K562 (cell line): ENCODE results near the gene HPCAL1. TPM values are rescaled to one million over a fixed set of nuclear protein-coding genes. Genes with fewer than 3 reads are reported as not detected.

Experiments
- ATAC-seq: fragments of 200-7000 bp; cut with Tn5 transposase; 3 replicates; pipeline ENCODE4 v1.9.1; 2020; ENCODE audit warnings: moderate library complexity
- BruUV-seq: library from RNA; stranded (reverse); fragments of 400-500 nt; replicated peaks from 2 replicates; lab custom pipeline; 2021; lab: Mats Ljungman, UMichigan
- CTCF ChIA-PET: fragments of 300-600 bp; formaldehyde crosslinking; extraction: SDS; loops from one replicate; lab custom pipeline; 2021; ENCODE audit warnings: low intra/inter-chr PET ratio; lab: Yijun Ruan, JAX
- POLR2A ChIA-PET: fragments of 300-600, 350-650 bp; sonication (Branson Sonifier 250); formaldehyde crosslinking; extraction: SDS; loops from one replicate; lab custom pipeline; 2021; ENCODE audit warnings: antibody characterized with exemption, inconsistent platforms; lab: Yijun Ruan, JAX
- DNase-seq, 4 experiments: peaks; one replicate each; pipeline versions ENCODE4 v3.0.0 to v3.0.0-alpha.2; 2011 to 2018; ENCODE audit warnings: low spot score in 3 of 4, mixed read lengths in 3 of 4; ENCODE audit errors: extremely low read depth in 1 of 4
- FAIRE-seq: peaks from 2 replicates; lab custom pipeline; 2011; peaks lifted over from hg19 to GRCh38; lab: Jason Lieb, UNC
- H2AFZ ChIP-seq: 2 replicates; pipeline ENCODE4 v1.6.0; 2011; ENCODE audit warnings: low read depth, low read length, control low read depth, inconsistent platforms
- H3K27ac ChIP-seq: fragments of 200-600 bp; 3 replicates; pipeline ENCODE4 v1.8.0; 2011; ENCODE audit warnings: low read depth, mild to moderate bottlenecking, control low read depth, inconsistent platforms, low read length, moderate library complexity, mixed read lengths; ENCODE audit errors: extremely low read depth
- H3K27me3 ChIP-seq, 2 experiments: fragments of 300-600 bp in 1 of 2; 2 replicates in 1 of 2; 3 replicates in 1 of 2; pipeline versions ENCODE4 v1.6.0 to v1.8.0; 2011; ENCODE audit warnings: inconsistent platforms in 2 of 2, low read length in 2 of 2, mild to moderate bottlenecking in 1 of 2, mixed read lengths in 1 of 2, moderate library complexity in 1 of 2; ENCODE audit not compliant: control insufficient read depth in 2 of 2, insufficient read depth in 2 of 2
- H3K36me3 ChIP-seq: fragments of 300-600 bp; 3 replicates; pipeline ENCODE4 v1.8.0; 2011; ENCODE audit warnings: mild to moderate bottlenecking, low read length, inconsistent platforms; ENCODE audit not compliant: control insufficient read depth, insufficient read depth
- H3K4me1 ChIP-seq, 2 experiments: fragments of 200-600 bp in 1 of 2; replicated peaks in 1 of 2; 2 replicates in 1 of 2; 3 replicates in 1 of 2; pipeline versions ENCODE4 v1.5.1 to v1.8.0; 2011; ENCODE audit warnings: inconsistent platforms in 2 of 2, low read length in 2 of 2, mild to moderate bottlenecking in 1 of 2, mixed read lengths in 1 of 2, moderate library complexity in 1 of 2; ENCODE audit not compliant: control insufficient read depth in 2 of 2, insufficient read depth in 2 of 2
- H3K4me2 ChIP-seq: 2 replicates; pipeline ENCODE4 v1.6.1; 2011; ENCODE audit warnings: low read length, control low read depth, inconsistent platforms, mixed read lengths; ENCODE audit not compliant: insufficient read depth
- H3K4me3 ChIP-seq: fragments of 200-600 bp; sonication (generic), shearing (Covaris generic); 2 replicates; pipeline ENCODE4 v1.5.1; 2016; ENCODE audit warnings: control low read depth, inconsistent platforms
- H3K79me2 ChIP-seq: fragments of 200-600 bp; 3 replicates; pipeline ENCODE4 v1.8.0; 2011; ENCODE audit warnings: low read length, inconsistent platforms; ENCODE audit not compliant: control insufficient read depth, insufficient read depth
- H3K9ac ChIP-seq, 2 experiments: 2 replicates each; pipeline versions ENCODE4 v1.6.0 to v1.6.1; 2011; ENCODE audit warnings: low read depth in 2 of 2, low read length in 2 of 2, control low read depth in 1 of 2, inconsistent platforms in 1 of 2, mild to moderate bottlenecking in 1 of 2, mixed read lengths in 1 of 2; ENCODE audit not compliant: insufficient read depth in 1 of 2
- H3K9me1 ChIP-seq: one replicate; pipeline ENCODE4 v1.6.0; 2011; ENCODE audit warnings: inconsistent platforms, mild to moderate bottlenecking, low read length, moderate library complexity; ENCODE audit not compliant: control insufficient read depth, insufficient read depth
- H3K9me3 ChIP-seq: replicated peaks from 2 replicates; pipeline ENCODE4 v1.5.1; 2011; ENCODE audit warnings: low read depth, low read length, inconsistent platforms; ENCODE audit not compliant: control insufficient read depth, insufficient read depth
- H4K20me1 ChIP-seq: replicated peaks from 2 replicates; pipeline ENCODE4 v1.6.1; 2011; ENCODE audit warnings: low read length, inconsistent platforms, mixed read lengths; ENCODE audit not compliant: control insufficient read depth, insufficient read depth
- ADNP ChIP-seq: fragments of 200-800 bp; sonication (Bioruptor generic); IDR thresholded peaks from 2 replicates; pipeline ENCODE4 v1.6.1; 2016; ENCODE audit warnings: missing genetic modification characterization, missing compliant biosample characterization
- HIVEP1 ChIP-seq: fragments of 250-450 bp; sonication (Bioruptor Pico); IDR thresholded peaks from 2 replicates; pipeline ENCODE4 v1.4.0; 2020; ENCODE audit warnings: mild to moderate bottlenecking
- TEAD4 ChIP-seq, 2 experiments: sonication (generic) in 1 of 2; formaldehyde crosslinking in 1 of 2; IDR thresholded peaks; 2 replicates each; pipeline versions ENCODE4 v1.6.1 to v1.8.0; 2012 to 2022; ENCODE audit warnings: borderline replicate concordance in 1 of 2, inconsistent platforms in 1 of 2, low read length in 1 of 2, mild to moderate bottlenecking in 1 of 2, missing genetic modification reagents in 1 of 2
- ZNF174 ChIP-seq: fragments of 250-450 bp; sonication (Bioruptor Pico); IDR thresholded peaks from 2 replicates; pipeline ENCODE4 v1.4.0; 2020; ENCODE audit warnings: mild to moderate bottlenecking
- ZNF41 ChIP-seq: fragments of 250-450 bp; sonication (Bioruptor Pico); conservative IDR thresholded peaks from 2 replicates; pipeline ENCODE4 v1.4.0; 2020; ENCODE audit warnings: mild to moderate bottlenecking
- ZNF57 ChIP-seq: fragments of 450-650 bp; formaldehyde crosslinking; IDR thresholded peaks from 2 replicates; pipeline ENCODE4 v1.4.0; 2020; ENCODE audit warnings: mild to moderate bottlenecking, moderate library complexity
- WGBS: fragments of 100-300 bp; shearing (Covaris generic); methylation state at CpG from one replicate; pipeline ENCODE4 v1.1.6; 2016; ENCODE audit warnings: low coverage, mixed read lengths; ENCODE audit not compliant: insufficient coverage; ENCODE audit errors: missing lambda C conversion rate; 5-methylcytosine and 5-hydroxymethylcytosine counted together
- in situ Hi-C: fragments of 300-500 bp; cut with MboI; formaldehyde crosslinking; loops from 4 replicates; pipeline ENCODE4 v1.15.0; 2018; ENCODE audit warnings: inconsistent platforms, mixed read lengths
- intact Hi-C: fragments of 100-400 bp; cut with micrococcal nuclease; formaldehyde crosslinking; loops from 2 replicates; pipeline ENCODE4 v1.14.2; 2022
- polyA plus RNA-seq, 8 experiments: library from polyadenylated mRNA; depleted of rRNA in 4 of 8; stranded (reverse) in 5 of 8; unstranded in 3 of 8; fragments of >200 nt; fragmentation: Nextera tagmentation in 2 of 8; fragmentation: Illumina TruSeq in 1 of 8; extraction: Ambion mirVana in 2 of 8; extraction: Trizol in 1 of 8; gene quantifications; 2 replicates each; pipeline versions ENCODE4 v1.2.1 to v1.2.3, GENCODE V29; 2011 to 2014; ENCODE audit warnings: inconsistent platforms in 1 of 8, missing spikeins in 1 of 8
- total RNA-seq, 7 experiments: library from RNA; depleted of rRNA in 6 of 7; stranded (reverse); fragments of >200 nt in 6 of 7; fragmentation: Illumina TruSeq in 2 of 7; extraction: Trizol in 2 of 7; gene quantifications; 2 replicates each; pipeline versions ENCODE4 v1.2.1 to v1.2.3, GENCODE V29; 2011 to 2021; ENCODE audit warnings: low replicate concordance in 1 of 7
- TF ChIP-seq, protein P1 (sequence below), 3 experiments: IDR thresholded peaks in 2 of 3; conservative IDR thresholded peaks in 1 of 3; 2 replicates each; pipeline ENCODE4 v1.5.1; 2011 to 2012; ENCODE audit warnings: low read length in 3 of 3, mild to moderate bottlenecking in 3 of 3, control low read depth in 2 of 3, improper control_type of control experiment in 1 of 3, inconsistent platforms in 1 of 3, low read depth in 1 of 3, mixed read lengths in 1 of 3, moderate library complexity in 1 of 3; ENCODE audit not compliant: insufficient read depth in 2 of 3

HPCAL1 gene
- total and polyA plus RNA-seq, 9 of the 15 experiments (the other 6 are each of a cell fraction or from before 2014, with no cell fraction given) = 2.7 to 65.5 (median 23.9) TPM

DNA sequence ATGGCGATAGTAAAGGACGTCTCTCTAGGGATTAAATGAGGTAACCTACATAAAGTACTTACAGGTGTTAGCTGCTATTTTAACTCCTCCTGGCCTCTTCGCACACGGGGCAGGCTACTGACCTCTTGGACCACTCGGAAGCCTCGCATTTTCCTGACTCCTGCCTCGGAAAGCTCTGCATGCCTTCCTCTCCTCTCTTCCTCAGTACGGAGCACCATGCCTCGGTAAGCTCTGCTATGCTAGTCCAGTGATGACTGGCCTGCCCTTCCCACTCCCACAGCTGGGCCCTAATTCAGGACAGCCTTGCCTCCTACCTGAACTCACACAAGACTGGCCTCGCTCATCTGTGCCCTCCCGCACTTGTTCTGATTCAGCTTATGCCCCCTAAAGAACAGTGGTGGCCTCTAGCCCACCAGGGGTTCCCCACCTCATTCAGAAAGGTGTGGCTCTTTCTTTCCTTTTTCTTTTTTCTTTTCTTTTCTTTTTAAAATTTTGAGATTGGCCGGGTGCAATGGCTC, 22.7 kb upstream of the HPCAL1 start:
- Histone ChIP-seq H3K4me1 (peaks cover 55 to 59% of the 10 kb centered on the region in 2 experiments), H3K9ac (no peak overlapping the region; a peak in 1 of 4 replicates), H4K20me1 (no peaks in the 10 kb centered on the region), H3K9me1 (no peaks in the 10 kb centered on the region), H3K36me3 (no peaks in the 10 kb centered on the region), H3K9me3 (no peaks in the 10 kb centered on the region), H3K27me3 (no peaks in the 10 kb centered on the region), H3K4me3 (no peak overlapping the region), H2AFZ (no peak overlapping the region), H3K79me2 (no peaks in the 10 kb centered on the region; the same call in 2 of the 3 replicates), H3K4me2 (no peak overlapping the region), H3K27ac (no peak overlapping the region; the same call in 2 of the 3 replicates)
- BruUV-seq = no TSS peak
- FAIRE-seq (no peak), ATAC-seq (no peak), DNase-seq (no peak)
- in situ Hi-C loops (no loop called here), intact Hi-C loops (loop anchor here (2.0 to 5.0 kb wide), 2 partner anchors 23 to 52 kb away; partner anchors contain the start of gene HPCAL1)
- CTCF ChIA-PET = no interaction called here
- POLR2A ChIA-PET = interaction anchor here (0.7 to 1.0 kb wide), 2 partner anchors 22 to 208 kb away, joined by 3 read pairs; no protein-coding TSS in a partner anchor
- no peak for TF ChIP-seq ZNF41 (CRISPR knock-in tag)
- no peak for TF ChIP-seq ZNF57 (CRISPR knock-in tag)
- TF ChIP-seq HIVEP1 (CRISPR knock-in tag) = no peak
- TF ChIP-seq TEAD4 (IDR thresholded peaks at IDR 0.05; ENCODE audit: low read length) = no peak
- TF ChIP-seq TEAD4 (CRISPR knock-in tag; IDR thresholded peaks at IDR 0.05; ENCODE audit: borderline replicate concordance) = no peak
- TF ChIP-seq, protein P1, sequence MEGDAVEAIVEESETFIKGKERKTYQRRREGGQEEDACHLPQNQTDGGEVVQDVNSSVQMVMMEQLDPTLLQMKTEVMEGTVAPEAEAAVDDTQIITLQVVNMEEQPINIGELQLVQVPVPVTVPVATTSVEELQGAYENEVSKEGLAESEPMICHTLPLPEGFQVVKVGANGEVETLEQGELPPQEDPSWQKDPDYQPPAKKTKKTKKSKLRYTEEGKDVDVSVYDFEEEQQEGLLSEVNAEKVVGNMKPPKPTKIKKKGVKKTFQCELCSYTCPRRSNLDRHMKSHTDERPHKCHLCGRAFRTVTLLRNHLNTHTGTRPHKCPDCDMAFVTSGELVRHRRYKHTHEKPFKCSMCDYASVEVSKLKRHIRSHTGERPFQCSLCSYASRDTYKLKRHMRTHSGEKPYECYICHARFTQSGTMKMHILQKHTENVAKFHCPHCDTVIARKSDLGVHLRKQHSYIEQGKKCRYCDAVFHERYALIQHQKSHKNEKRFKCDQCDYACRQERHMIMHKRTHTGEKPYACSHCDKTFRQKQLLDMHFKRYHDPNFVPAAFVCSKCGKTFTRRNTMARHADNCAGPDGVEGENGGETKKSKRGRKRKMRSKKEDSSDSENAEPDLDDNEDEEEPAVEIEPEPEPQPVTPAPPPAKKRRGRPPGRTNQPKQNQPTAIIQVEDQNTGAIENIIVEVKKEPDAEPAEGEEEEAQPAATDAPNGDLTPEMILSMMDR (IDR thresholded peaks at IDR 0.05 in 2 of 3, conservative IDR thresholded peaks at IDR 0.05 in 1 of 3; ENCODE audit: insufficient read depth in 2 of 3, low read depth in 1 of 3, low read length in 3 of 3) = no peak
- no peak for TF ChIP-seq ADNP (tag)
- no peak for TF ChIP-seq ZNF174
- WGBS = 82% methylated on average over 12 of the region's 12 CpGs
